NT2/D1 (cell line): ENCODE results near the gene CYP2A13.

Experiments
- SUZ12 ChIP-seq: IDR thresholded peaks from 2 replicates; pipeline ENCODE4 v1.6.1; 2011; ENCODE audit not compliant: insufficient read length, insufficient read depth; ENCODE audit errors: extremely low read depth
- YY1 ChIP-seq: IDR thresholded peaks from 2 replicates; pipeline ENCODE4 v1.6.1; 2011; ENCODE audit not compliant: insufficient read length, insufficient read depth
- ZNF274 ChIP-seq: IDR thresholded peaks from 2 replicates; pipeline ENCODE4 v1.6.1; 2011; ENCODE audit warnings: mild to moderate bottlenecking, low read depth, low read length

GRCh38 chr19:41123716-41124294 lies 35.6 kb downstream of the CYP2A13 start:
- TF ChIP-seq SUZ12 (no peak), ZNF274 (no peak), YY1 (no peak)
